ENCODE data around the gene WBP1L. TPM values are rescaled to one million over a fixed set of nuclear protein-coding genes. Genes with fewer than 3 reads are reported as not detected.

The WBP1L gene
- total and polyA plus RNA-seq, 2 experiments from 2014 or later, result 7.0 to 55.7 TPM

DNA sequence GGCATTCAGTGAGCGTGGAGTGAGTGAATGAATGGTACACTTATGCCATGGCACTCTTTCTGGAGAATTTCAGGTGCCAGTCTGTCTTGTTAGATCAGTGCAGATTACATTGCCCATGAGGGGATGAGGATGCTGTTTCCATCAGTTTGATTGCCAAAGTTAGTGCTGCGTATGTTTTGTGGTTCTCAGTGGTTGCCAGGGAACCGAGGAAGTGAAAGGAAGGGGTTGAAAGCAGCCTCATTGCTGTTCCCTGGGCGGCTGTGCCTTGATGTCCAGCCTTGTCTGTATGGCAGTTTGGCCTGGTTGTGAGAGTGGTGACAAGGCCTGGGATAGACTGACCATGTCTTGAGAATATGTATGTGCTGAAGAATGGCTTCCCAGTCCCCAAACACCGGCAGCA lies 30.2 kb downstream of the WBP1L start (continued):
- TF ChIP-seq ZNF331 (CRISPR knock-in tag; IDR thresholded peaks at IDR 0.05; ENCODE audit: low read depth), result no peak
- TF ChIP-seq CREB1 (CRISPR knock-in tag; IDR thresholded peaks at IDR 0.05; ENCODE audit: low read depth), result no peak
- TF ChIP-seq, protein P1, sequence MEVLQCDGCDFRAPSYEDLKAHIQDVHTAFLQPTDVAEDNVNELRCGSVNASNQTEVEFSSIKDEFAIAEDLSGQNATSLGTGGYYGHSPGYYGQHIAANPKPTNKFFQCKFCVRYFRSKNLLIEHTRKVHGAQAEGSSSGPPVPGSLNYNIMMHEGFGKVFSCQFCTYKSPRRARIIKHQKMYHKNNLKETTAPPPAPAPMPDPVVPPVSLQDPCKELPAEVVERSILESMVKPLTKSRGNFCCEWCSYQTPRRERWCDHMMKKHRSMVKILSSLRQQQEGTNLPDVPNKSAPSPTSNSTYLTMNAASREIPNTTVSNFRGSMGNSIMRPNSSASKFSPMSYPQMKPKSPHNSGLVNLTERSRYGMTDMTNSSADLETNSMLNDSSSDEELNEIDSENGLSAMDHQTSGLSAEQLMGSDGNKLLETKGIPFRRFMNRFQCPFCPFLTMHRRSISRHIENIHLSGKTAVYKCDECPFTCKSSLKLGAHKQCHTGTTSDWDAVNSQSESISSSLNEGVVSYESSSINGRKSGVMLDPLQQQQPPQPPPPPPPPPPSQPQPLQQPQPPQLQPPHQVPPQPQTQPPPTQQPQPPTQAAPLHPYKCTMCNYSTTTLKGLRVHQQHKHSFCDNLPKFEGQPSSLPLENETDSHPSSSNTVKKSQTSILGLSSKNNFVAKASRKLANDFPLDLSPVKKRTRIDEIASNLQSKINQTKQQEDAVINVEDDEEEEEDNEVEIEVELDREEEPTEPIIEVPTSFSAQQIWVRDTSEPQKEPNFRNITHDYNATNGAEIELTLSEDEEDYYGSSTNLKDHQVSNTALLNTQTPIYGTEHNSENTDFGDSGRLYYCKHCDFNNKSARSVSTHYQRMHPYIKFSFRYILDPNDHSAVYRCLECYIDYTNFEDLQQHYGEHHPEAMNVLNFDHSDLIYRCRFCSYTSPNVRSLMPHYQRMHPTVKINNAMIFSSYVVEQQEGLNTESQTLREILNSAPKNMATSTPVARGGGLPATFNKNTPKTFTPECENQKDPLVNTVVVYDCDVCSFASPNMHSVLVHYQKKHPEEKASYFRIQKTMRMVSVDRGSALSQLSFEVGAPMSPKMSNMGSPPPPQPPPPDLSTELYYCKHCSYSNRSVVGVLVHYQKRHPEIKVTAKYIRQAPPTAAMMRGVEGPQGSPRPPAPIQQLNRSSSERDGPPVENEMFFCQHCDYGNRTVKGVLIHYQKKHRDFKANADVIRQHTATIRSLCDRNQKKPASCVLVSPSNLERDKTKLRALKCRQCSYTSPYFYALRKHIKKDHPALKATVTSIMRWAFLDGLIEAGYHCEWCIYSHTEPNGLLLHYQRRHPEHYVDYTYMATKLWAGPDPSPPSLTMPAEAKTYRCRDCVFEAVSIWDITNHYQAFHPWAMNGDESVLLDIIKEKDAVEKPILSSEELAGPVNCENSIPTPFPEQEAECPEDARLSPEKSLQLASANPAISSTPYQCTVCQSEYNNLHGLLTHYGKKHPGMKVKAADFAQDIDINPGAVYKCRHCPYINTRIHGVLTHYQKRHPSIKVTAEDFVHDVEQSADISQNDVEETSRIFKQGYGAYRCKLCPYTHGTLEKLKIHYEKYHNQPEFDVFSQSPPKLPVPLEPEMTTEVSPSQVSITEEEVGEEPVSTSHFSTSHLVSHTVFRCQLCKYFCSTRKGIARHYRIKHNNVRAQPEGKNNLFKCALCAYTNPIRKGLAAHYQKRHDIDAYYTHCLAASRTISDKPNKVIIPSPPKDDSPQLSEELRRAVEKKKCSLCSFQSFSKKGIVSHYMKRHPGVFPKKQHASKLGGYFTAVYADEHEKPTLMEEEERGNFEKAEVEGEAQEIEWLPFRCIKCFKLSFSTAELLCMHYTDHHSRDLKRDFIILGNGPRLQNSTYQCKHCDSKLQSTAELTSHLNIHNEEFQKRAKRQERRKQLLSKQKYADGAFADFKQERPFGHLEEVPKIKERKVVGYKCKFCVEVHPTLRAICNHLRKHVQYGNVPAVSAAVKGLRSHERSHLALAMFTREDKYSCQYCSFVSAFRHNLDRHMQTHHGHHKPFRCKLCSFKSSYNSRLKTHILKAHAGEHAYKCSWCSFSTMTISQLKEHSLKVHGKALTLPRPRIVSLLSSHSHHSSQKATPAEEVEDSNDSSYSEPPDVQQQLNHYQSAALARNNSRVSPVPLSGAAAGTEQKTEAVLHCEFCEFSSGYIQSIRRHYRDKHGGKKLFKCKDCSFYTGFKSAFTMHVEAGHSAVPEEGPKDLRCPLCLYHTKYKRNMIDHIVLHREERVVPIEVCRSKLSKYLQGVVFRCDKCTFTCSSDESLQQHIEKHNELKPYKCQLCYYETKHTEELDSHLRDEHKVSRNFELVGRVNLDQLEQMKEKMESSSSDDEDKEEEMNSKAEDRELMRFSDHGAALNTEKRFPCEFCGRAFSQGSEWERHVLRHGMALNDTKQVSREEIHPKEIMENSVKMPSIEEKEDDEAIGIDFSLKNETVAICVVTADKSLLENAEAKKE (CRISPR knock-in tag; IDR thresholded peaks at IDR 0.05), result no peak
- no peak for TF ChIP-seq JUNB (IDR thresholded peaks at IDR 0.05; ENCODE audit: unreplicated experiment)

GRCh38 chr10:102775201-102775934 lies 31.6 kb downstream of the WBP1L start:
- no peak for ATAC-seq

More at GRCh38 chr10:102775201-102775934, 31.6 kb downstream of the WBP1L start:
- Mint-ChIP-seq H3K4me1 (peaks cover 50% of the 10 kb centered on the region), H3K27me3 (ENCODE audit: insufficient read depth, low read depth, poor library complexity) (peaks cover 10% of the 10 kb centered on the region), H3K36me3 (ENCODE audit: low read depth) (peaks cover 2% of the 10 kb centered on the region; the same call in 1 of the 3 replicates), H3K4me3 (0 out of 3 replicates have a peak overlapping the region, but pooled peaks have one; percentile 9), H3K9me3 (no peaks in the 10 kb centered on the region), H3K27ac (no peak overlapping the region)
- Histone ChIP-seq H3K4me2 (peak overlapping the region; percentile 47), H3K36me3 (ENCODE audit: insufficient read depth) (no peaks in the 10 kb centered on the region), H3K9me2 (ENCODE audit: insufficient read depth) (no peaks in the 10 kb centered on the region), H2AFZ (no peak overlapping the region), H3K79me2 (replicated peaks; ENCODE audit: insufficient read depth) (no peaks in the 10 kb centered on the region; the same call in none of the 2 replicates), H3K27ac (ENCODE audit: low read depth) (0 out of 2 replicates have a peak overlapping the region, but pooled peaks have one; percentile 45), H3K4me1 (ENCODE audit: insufficient read depth) (peaks cover 49% of the 10 kb centered on the region), H3F3A (replicated peaks; ENCODE audit: low read depth) (no peaks in the 10 kb centered on the region), H3K4me3 (peak overlapping the region; percentile 39; the same call in 1 of the 2 replicates), H4K20me1 (replicated peaks; ENCODE audit: insufficient read depth) (no peaks in the 10 kb centered on the region), H3K27me3 (ENCODE audit: insufficient read depth) (no peaks in the 10 kb centered on the region)
- DNase-seq (ENCODE audit: low spot score), result no peak
- TF ChIP-seq NANOG (IDR thresholded peaks at IDR 0.05; ENCODE audit: borderline replicate concordance), result no peak
- no peak for TF ChIP-seq ETS1 (IDR thresholded peaks at IDR 0.05)
- no peak for TF ChIP-seq ZNF331 (CRISPR knock-in tag; IDR thresholded peaks at IDR 0.05; ENCODE audit: low read depth)
- TF ChIP-seq EZH2 (IDR thresholded peaks at IDR 0.05; ENCODE audit: low read depth, unreplicated experiment), result no peak
